GM18498 (cell line): ENCODE results near the gene FATE1.

Experiments
- ATAC-seq: cut with Tn5 transposase; IDR thresholded peaks from one replicate; pipeline ENCODE4 v1.9.1; 2021; ENCODE audit warnings: mild to moderate bottlenecking, moderate library complexity; ENCODE audit not compliant: unreplicated experiment

The FATE1 gene

GRCh38 chrX:151703487-151703886 lies 12.3 kb upstream of the FATE1 start:
- no peak for ATAC-seq

GRCh38 chrX:151704041-151704663 lies 11.7 kb upstream of the FATE1 start:
- ATAC-seq, result no peak

GRCh38 chrX:151708821-151709220 lies 7.0 kb upstream of the FATE1 start:
- no peak for ATAC-seq

- no peak for ATAC-seq
Measured at GRCh38 chrX:151710457-151710856, 5.4 kb upstream of the FATE1 start.

- no peak for ATAC-seq
Measured at GRCh38 chrX:151711154-151711553, 4.7 kb upstream of the FATE1 start.

- no peak for ATAC-seq
Measured at GRCh38 chrX:151711787-151712186, 4.0 kb upstream of the FATE1 start.

GRCh38 chrX:151712253-151712652 lies 3.6 kb upstream of the FATE1 start:
- no peak for ATAC-seq

- no peak for ATAC-seq
Measured at GRCh38 chrX:151713849-151714248, 2.0 kb upstream of the FATE1 start.

GRCh38 chrX:151714362-151714761 lies 1.5 kb upstream of the FATE1 start:
- no peak for ATAC-seq

GRCh38 chrX:151722241-151722846 lies 6.5 kb downstream of the FATE1 start:
- no peak for ATAC-seq

GRCh38 chrX:151723156-151723760 lies 7.4 kb downstream of the FATE1 start:
- no peak for ATAC-seq

GRCh38 chrX:151724563-151725337 lies 8.9 kb downstream of the FATE1 start:
- no peak for ATAC-seq

GRCh38 chrX:151725338-151725614 lies 9.4 kb downstream of the FATE1 start:
- ATAC-seq, result no peak

GRCh38 chrX:151726751-151727150 lies 10.9 kb downstream of the FATE1 start:
- no peak for ATAC-seq

GRCh38 chrX:151727346-151727745 lies 11.5 kb downstream of the FATE1 start:
- no peak for ATAC-seq

- ATAC-seq, result no peak
Measured at GRCh38 chrX:151729056-151729725, 13.4 kb downstream of the FATE1 start.

GRCh38 chrX:151734446-151734845 lies 18.6 kb downstream of the FATE1 start, which contains the start of gene CNGA2:
Gene CNGA2 (plus strand): TSS chrX:151734746. CDS start chrX:151738484, 3,738 bp downstream.
- ATAC-seq, result no peak

- no peak for ATAC-seq
Measured at GRCh38 chrX:151735219-151735618, 19.4 kb downstream of the FATE1 start.

GRCh38 chrX:151736685-151737084 lies 20.9 kb downstream of the FATE1 start:
- no peak for ATAC-seq

GRCh38 chrX:151737494-151737893 lies 21.7 kb downstream of the FATE1 start:
- no peak for ATAC-seq

- no peak for ATAC-seq
Measured at GRCh38 chrX:151738751-151739150, 22.9 kb downstream of the FATE1 start.
